K562 (cell line): ENCODE data around the gene SMIM35. TPM values are rescaled to one million over a fixed set of nuclear protein-coding genes. Genes with fewer than 3 reads are reported as not detected.

Experiments
- ATAC-seq: fragments of 200-7000 bp; cut with Tn5 transposase; 3 replicates; pipeline ENCODE4 v1.9.1; 2020; ENCODE audit warnings: moderate library complexity
- BruUV-seq: library from RNA; stranded (reverse); fragments of 400-500 nt; replicated peaks from 2 replicates; lab custom pipeline; 2021; lab: Mats Ljungman, UMichigan
- CTCF ChIA-PET: fragments of 300-600 bp; formaldehyde crosslinking; extraction: SDS; loops from one replicate; lab custom pipeline; 2021; ENCODE audit warnings: low intra/inter-chr PET ratio; lab: Yijun Ruan, JAX
- POLR2A ChIA-PET: fragments of 300-600, 350-650 bp; sonication (Branson Sonifier 250); formaldehyde crosslinking; extraction: SDS; loops from one replicate; lab custom pipeline; 2021; ENCODE audit warnings: antibody characterized with exemption, inconsistent platforms; lab: Yijun Ruan, JAX
- DNase-seq, 4 experiments: peaks; one replicate each; pipeline versions ENCODE4 v3.0.0 to v3.0.0-alpha.2; 2011 to 2018; ENCODE audit warnings: low spot score in 3 of 4, mixed read lengths in 3 of 4; ENCODE audit errors: extremely low read depth in 1 of 4
- FAIRE-seq: peaks from 2 replicates; lab custom pipeline; 2011; peaks lifted over from hg19 to GRCh38; lab: Jason Lieb, UNC
- H2AFZ ChIP-seq: 2 replicates; pipeline ENCODE4 v1.6.0; 2011; ENCODE audit warnings: low read depth, low read length, control low read depth, inconsistent platforms
- H3K27ac ChIP-seq: fragments of 200-600 bp; 3 replicates; pipeline ENCODE4 v1.8.0; 2011; ENCODE audit warnings: low read depth, mild to moderate bottlenecking, control low read depth, inconsistent platforms, low read length, moderate library complexity, mixed read lengths; ENCODE audit errors: extremely low read depth
- H3K27me3 ChIP-seq, 2 experiments: fragments of 300-600 bp in 1 of 2; 2 replicates in 1 of 2; 3 replicates in 1 of 2; pipeline versions ENCODE4 v1.6.0 to v1.8.0; 2011; ENCODE audit warnings: inconsistent platforms in 2 of 2, low read length in 2 of 2, mild to moderate bottlenecking in 1 of 2, mixed read lengths in 1 of 2, moderate library complexity in 1 of 2; ENCODE audit not compliant: control insufficient read depth in 2 of 2, insufficient read depth in 2 of 2
- H3K36me3 ChIP-seq: fragments of 300-600 bp; 3 replicates; pipeline ENCODE4 v1.8.0; 2011; ENCODE audit warnings: mild to moderate bottlenecking, low read length, inconsistent platforms; ENCODE audit not compliant: control insufficient read depth, insufficient read depth
- H3K4me1 ChIP-seq, 2 experiments: fragments of 200-600 bp in 1 of 2; replicated peaks in 1 of 2; 2 replicates in 1 of 2; 3 replicates in 1 of 2; pipeline versions ENCODE4 v1.5.1 to v1.8.0; 2011; ENCODE audit warnings: inconsistent platforms in 2 of 2, low read length in 2 of 2, mild to moderate bottlenecking in 1 of 2, mixed read lengths in 1 of 2, moderate library complexity in 1 of 2; ENCODE audit not compliant: control insufficient read depth in 2 of 2, insufficient read depth in 2 of 2
- H3K4me2 ChIP-seq: 2 replicates; pipeline ENCODE4 v1.6.1; 2011; ENCODE audit warnings: low read length, control low read depth, inconsistent platforms, mixed read lengths; ENCODE audit not compliant: insufficient read depth
- H3K4me3 ChIP-seq: fragments of 200-600 bp; sonication (generic), shearing (Covaris generic); 2 replicates; pipeline ENCODE4 v1.5.1; 2016; ENCODE audit warnings: control low read depth, inconsistent platforms
- H3K79me2 ChIP-seq: fragments of 200-600 bp; 3 replicates; pipeline ENCODE4 v1.8.0; 2011; ENCODE audit warnings: low read length, inconsistent platforms; ENCODE audit not compliant: control insufficient read depth, insufficient read depth
- H3K9ac ChIP-seq, 2 experiments: 2 replicates each; pipeline versions ENCODE4 v1.6.0 to v1.6.1; 2011; ENCODE audit warnings: low read depth in 2 of 2, low read length in 2 of 2, control low read depth in 1 of 2, inconsistent platforms in 1 of 2, mild to moderate bottlenecking in 1 of 2, mixed read lengths in 1 of 2; ENCODE audit not compliant: insufficient read depth in 1 of 2
- H3K9me1 ChIP-seq: one replicate; pipeline ENCODE4 v1.6.0; 2011; ENCODE audit warnings: inconsistent platforms, mild to moderate bottlenecking, low read length, moderate library complexity; ENCODE audit not compliant: control insufficient read depth, insufficient read depth
- H3K9me3 ChIP-seq: replicated peaks from 2 replicates; pipeline ENCODE4 v1.5.1; 2011; ENCODE audit warnings: low read depth, low read length, inconsistent platforms; ENCODE audit not compliant: control insufficient read depth, insufficient read depth
- H4K20me1 ChIP-seq: replicated peaks from 2 replicates; pipeline ENCODE4 v1.6.1; 2011; ENCODE audit warnings: low read length, inconsistent platforms, mixed read lengths; ENCODE audit not compliant: control insufficient read depth, insufficient read depth
- ATF1 ChIP-seq, 2 experiments: fragments of 450-650 bp in 1 of 2; IDR thresholded peaks; 2 replicates each; pipeline ENCODE4 v1.6.1; 2016; ENCODE audit warnings: missing compliant biosample characterization in 1 of 2, missing genetic modification characterization in 1 of 2
- BCL6 ChIP-seq: fragments of 250-450 bp; sonication (Bioruptor Pico); IDR thresholded peaks from 2 replicates; pipeline ENCODE4 v1.4.0; 2020
- CC2D1A ChIP-seq: fragments of 450-650 bp; IDR thresholded peaks from 2 replicates; pipeline ENCODE4 v1.6.1; 2017; ENCODE audit warnings: mild to moderate bottlenecking
- CREB5 ChIP-seq: fragments of 250-450 bp; sonication (Bioruptor Pico); IDR thresholded peaks from 2 replicates; pipeline ENCODE4 v1.5.0; 2020; ENCODE audit warnings: mild to moderate bottlenecking
- CREBBP ChIP-seq: IDR thresholded peaks from one replicate; pipeline ENCODE4 v1.6.1; 2012; ENCODE audit warnings: low read depth, mild to moderate bottlenecking, control low read depth, inconsistent platforms, low read length
- E2F3 ChIP-seq: fragments of 250-450 bp; sonication (Bioruptor Pico); IDR thresholded peaks from 2 replicates; pipeline ENCODE4 v1.4.0; 2020; ENCODE audit warnings: mild to moderate bottlenecking
- ESRRB ChIP-seq: fragments of 250-450 bp; sonication (Bioruptor Pico); IDR thresholded peaks from 2 replicates; pipeline ENCODE4 v1.5.0; 2020; ENCODE audit warnings: mild to moderate bottlenecking, moderate library complexity, borderline replicate concordance
- FOXJ3 ChIP-seq: sonication (generic); formaldehyde crosslinking; IDR thresholded peaks from 2 replicates; pipeline ENCODE4 v1.4.0; 2020; ENCODE audit warnings: mild to moderate bottlenecking, missing genetic modification reagents
- HDGF ChIP-seq: fragments of 450-650 bp; IDR thresholded peaks from 2 replicates; pipeline ENCODE4 v1.6.1; 2016
- MBD2 ChIP-seq: sonication (generic); IDR thresholded peaks from 2 replicates; pipeline ENCODE4 v1.6.1; 2016; ENCODE audit warnings: low read depth, borderline replicate concordance
- MLLT1 ChIP-seq, 2 experiments: fragments of 450-650 bp; IDR thresholded peaks; 2 replicates each; pipeline ENCODE4 v1.6.1; 2016
- NELFE ChIP-seq: IDR thresholded peaks from 2 replicates; pipeline ENCODE4 v1.6.1; 2011; ENCODE audit warnings: mild to moderate bottlenecking; ENCODE audit not compliant: insufficient read depth, insufficient read length
- TFAP4 ChIP-seq: sonication (generic); formaldehyde crosslinking; IDR thresholded peaks from 2 replicates; pipeline ENCODE4 v1.8.0; 2022; ENCODE audit warnings: missing genetic modification reagents, mild to moderate bottlenecking, moderate library complexity, borderline replicate concordance
- TSHZ1 ChIP-seq: fragments of 250-450 bp; sonication (Bioruptor Pico); IDR thresholded peaks from 2 replicates; pipeline ENCODE4 v1.4.0; 2020; ENCODE audit warnings: mild to moderate bottlenecking, moderate library complexity
- XRCC5 ChIP-seq: fragments of 200-400 bp; formaldehyde crosslinking; IDR thresholded peaks from 2 replicates; pipeline ENCODE4 v1.6.1; 2017; ENCODE audit warnings: low read depth, mild to moderate bottlenecking, low read length
- YBX1 ChIP-seq: fragments of 450-650 bp; IDR thresholded peaks from 2 replicates; pipeline ENCODE4 v1.7.1; 2016; ENCODE audit warnings: mild to moderate bottlenecking
- ZNF764 ChIP-seq: fragments of 250-450 bp; sonication (Bioruptor Pico); IDR thresholded peaks from 2 replicates; pipeline ENCODE4 v1.4.0; 2020; ENCODE audit warnings: low read depth, mild to moderate bottlenecking, moderate library complexity
- ZSCAN29 ChIP-seq: fragments of 450-650 bp; IDR thresholded peaks from 2 replicates; pipeline ENCODE4 v1.6.1; 2017
- WGBS: fragments of 100-300 bp; shearing (Covaris generic); methylation state at CpG from one replicate; pipeline ENCODE4 v1.1.6; 2016; ENCODE audit warnings: low coverage, mixed read lengths; ENCODE audit not compliant: insufficient coverage; ENCODE audit errors: missing lambda C conversion rate; 5-methylcytosine and 5-hydroxymethylcytosine counted together
- in situ Hi-C: fragments of 300-500 bp; cut with MboI; formaldehyde crosslinking; loops from 4 replicates; pipeline ENCODE4 v1.15.0; 2018; ENCODE audit warnings: inconsistent platforms, mixed read lengths
- intact Hi-C: fragments of 100-400 bp; cut with micrococcal nuclease; formaldehyde crosslinking; loops from 2 replicates; pipeline ENCODE4 v1.14.2; 2022
- polyA plus RNA-seq, 8 experiments: library from polyadenylated mRNA; depleted of rRNA in 4 of 8; stranded (reverse) in 5 of 8; unstranded in 3 of 8; fragments of >200 nt; fragmentation: Nextera tagmentation in 2 of 8; fragmentation: Illumina TruSeq in 1 of 8; extraction: Ambion mirVana in 2 of 8; extraction: Trizol in 1 of 8; gene quantifications; 2 replicates each; pipeline versions ENCODE4 v1.2.1 to v1.2.3, GENCODE V29; 2011 to 2014; ENCODE audit warnings: inconsistent platforms in 1 of 8, missing spikeins in 1 of 8
- total RNA-seq, 7 experiments: library from RNA; depleted of rRNA in 6 of 7; stranded (reverse); fragments of >200 nt in 6 of 7; fragmentation: Illumina TruSeq in 2 of 7; extraction: Trizol in 2 of 7; gene quantifications; 2 replicates each; pipeline versions ENCODE4 v1.2.1 to v1.2.3, GENCODE V29; 2011 to 2021; ENCODE audit warnings: low replicate concordance in 1 of 7

SMIM35 gene
- total and polyA plus RNA-seq, 9 of the 15 experiments (the other 6 are each of a cell fraction or from before 2014, with no cell fraction given), result 0.03 TPM; not detected in 7

DNA sequence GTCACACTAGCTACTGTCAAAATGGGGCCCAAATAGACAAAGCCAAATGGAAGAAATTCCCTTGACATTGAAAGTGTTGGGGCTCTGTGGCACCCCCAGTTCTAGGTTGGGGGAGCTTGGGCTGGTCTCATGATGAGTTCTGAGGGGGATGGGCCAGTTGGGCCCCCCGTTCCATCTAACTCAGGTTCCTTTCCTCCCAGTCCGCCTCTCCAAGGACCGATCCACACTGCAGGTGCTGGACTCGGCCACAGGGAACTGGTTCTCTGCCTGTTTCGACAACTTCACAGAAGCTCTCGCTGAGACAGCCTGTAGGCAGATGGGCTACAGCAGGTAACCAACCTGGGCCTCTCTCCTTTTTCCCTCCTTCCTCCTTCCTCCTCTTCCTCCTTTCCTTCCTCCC, 17.7 kb upstream of the SMIM35 start:
- Histone ChIP-seq H4K20me1 (no peaks in the 10 kb centered on the region), H2AFZ (no peak overlapping the region), H3K9ac (no peak overlapping the region), H3K4me1 (peaks cover 12 to 42% of the 10 kb centered on the region in 2 experiments), H3K27ac (no peak overlapping the region), H3K27me3 (no peaks in the 10 kb centered on the region), H3K4me3 (no peak overlapping the region), H3K9me1 (no peaks in the 10 kb centered on the region), H3K79me2 (peaks cover 9% of the 10 kb centered on the region; the same call in 2 of the 3 replicates), H3K9me3 (no peaks in the 10 kb centered on the region), H3K4me2 (peak overlapping the region; percentile 99; the same call in 1 of the 2 replicates), H3K36me3 (no peaks in the 10 kb centered on the region)
- no TSS peak for BruUV-seq
- ATAC-seq (no peak), FAIRE-seq (no peak), DNase-seq (no peak)
- no peak for TF ChIP-seq NELFE
- no peak for TF ChIP-seq MBD2
- TF ChIP-seq TFAP4, result no peak
- no peak for TF ChIP-seq TSHZ1 (CRISPR knock-in tag)
- no peak for TF ChIP-seq CREBBP
- no peak for TF ChIP-seq MLLT1 (IDR thresholded peaks at IDR 0.05)
- TF ChIP-seq FOXJ3 (CRISPR knock-in tag), result no peak
- TF ChIP-seq BCL6, result no peak
- TF ChIP-seq YBX1, result no peak
- TF ChIP-seq CREB5 (CRISPR knock-in tag), result no peak
- TF ChIP-seq ZSCAN29, result no peak
- no peak for TF ChIP-seq HDGF
- TF ChIP-seq ATF1 (CRISPR knock-in tag; IDR thresholded peaks at IDR 0.05), result no peak
- no peak for TF ChIP-seq ATF1 (tag; IDR thresholded peaks at IDR 0.05)
- TF ChIP-seq E2F3 (CRISPR knock-in tag), result no peak
- no peak for TF ChIP-seq ZNF764 (CRISPR knock-in tag)
- no peak for TF ChIP-seq XRCC5
- TF ChIP-seq ESRRB, result no peak
- no peak for TF ChIP-seq CC2D1A
- ChIA-PET POLR2A (interaction anchor here (0.6 to 2.5 kb wide), 4 partner anchors 7 to 344 kb away, joined by 3 to 9 read pairs (median 4); no protein-coding TSS in a partner anchor), CTCF (no interaction called here)
- WGBS, result 92% methylated on average over 5 of the region's 6 CpGs
- intact Hi-C loops, result no loop called here
- in situ Hi-C loops, result no loop called here
